ENCODE data around the gene IFNG-AS1.

IFNG-AS1 gene

DNA sequence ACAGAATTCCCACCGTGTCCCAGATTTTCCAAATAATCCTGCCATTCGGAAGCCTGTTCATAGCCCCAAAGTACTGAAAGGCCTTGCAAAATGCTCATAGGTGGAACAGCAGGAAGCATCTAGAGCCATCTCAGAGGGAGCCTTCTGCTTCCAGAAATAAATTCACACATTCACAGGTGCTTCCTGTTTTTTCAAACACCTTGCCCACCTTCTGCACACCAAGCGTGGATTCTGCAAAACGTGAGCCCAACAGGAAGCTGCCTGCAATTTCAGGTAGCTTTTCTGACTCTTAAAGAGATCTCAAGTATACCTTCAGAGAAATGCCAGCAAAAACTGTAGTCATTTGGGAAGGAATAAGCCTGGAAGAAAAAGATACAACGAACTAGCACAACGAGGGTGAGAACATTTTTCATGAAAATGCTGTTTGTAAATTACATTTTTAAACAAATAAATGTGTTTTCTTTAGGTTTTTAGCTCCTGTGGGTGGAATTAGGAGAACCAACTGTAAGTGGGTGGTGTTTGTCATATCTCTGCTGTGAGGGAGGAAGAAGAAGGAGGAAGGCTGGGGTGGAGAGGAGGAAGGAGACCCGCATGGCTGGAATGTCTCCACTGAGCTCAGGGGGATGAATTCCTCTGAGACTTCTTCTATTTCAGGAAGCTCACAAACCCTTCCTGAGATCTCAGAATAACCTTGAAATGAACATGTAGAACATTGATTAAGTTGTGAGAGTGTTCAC is at the start of gene IFNG-AS1:
Gene IFNG-AS1, plus strand, starts transcription at position 264 of the 737 bp plus-strand sequence.
- no peak for DNase-seq (ENCODE audit: low read depth in 2 of 2, low spot score in 1 of 2)

DNA sequence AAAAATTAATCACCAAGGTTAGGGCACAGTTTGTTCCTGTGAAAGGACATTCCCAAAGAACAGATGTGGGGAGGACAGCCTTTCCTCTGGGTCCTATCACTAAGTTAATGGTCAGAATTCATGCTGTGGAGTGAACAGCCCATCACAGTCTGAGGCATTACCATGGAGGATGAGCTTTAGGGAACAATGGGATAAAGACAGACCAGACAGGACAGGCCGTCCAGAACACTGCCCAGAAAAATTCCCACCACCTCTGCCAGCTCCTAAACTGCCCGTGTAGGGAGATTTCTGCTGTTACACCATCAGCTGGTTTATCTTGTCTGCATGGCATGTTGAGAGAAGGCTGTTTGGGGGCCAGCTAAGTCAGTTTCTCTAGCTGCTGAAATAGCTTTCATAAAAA is 49.6 kb upstream of the IFNG-AS1 start:
- no peak for DNase-seq (ENCODE audit: low read depth in 2 of 2, low spot score in 1 of 2)

DNA sequence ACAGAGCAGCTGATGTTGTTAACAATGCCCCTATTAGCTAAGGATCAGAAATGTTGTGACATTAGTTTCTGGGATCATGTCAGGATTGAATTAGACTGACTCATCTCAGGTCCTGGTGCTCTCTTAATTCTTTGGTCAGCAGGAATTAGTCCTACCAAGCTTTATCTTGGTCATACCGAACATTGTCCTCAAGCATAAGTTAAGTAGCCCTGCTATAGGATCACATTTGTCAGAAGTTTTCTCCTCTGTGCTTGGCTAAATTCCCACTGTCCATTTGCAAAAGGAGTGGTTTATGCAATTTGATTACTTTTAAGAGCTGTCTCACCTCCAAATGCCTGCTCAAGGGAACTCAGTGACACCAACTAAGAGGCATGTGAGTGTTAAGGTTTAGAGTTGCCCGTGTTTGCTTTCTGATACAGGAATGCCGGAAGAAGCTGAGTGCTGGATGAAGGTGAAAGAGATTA is 48.4 kb upstream of the IFNG-AS1 start:
- no peak for DNase-seq (ENCODE audit: low read depth in 2 of 2, low spot score in 1 of 2)

DNA sequence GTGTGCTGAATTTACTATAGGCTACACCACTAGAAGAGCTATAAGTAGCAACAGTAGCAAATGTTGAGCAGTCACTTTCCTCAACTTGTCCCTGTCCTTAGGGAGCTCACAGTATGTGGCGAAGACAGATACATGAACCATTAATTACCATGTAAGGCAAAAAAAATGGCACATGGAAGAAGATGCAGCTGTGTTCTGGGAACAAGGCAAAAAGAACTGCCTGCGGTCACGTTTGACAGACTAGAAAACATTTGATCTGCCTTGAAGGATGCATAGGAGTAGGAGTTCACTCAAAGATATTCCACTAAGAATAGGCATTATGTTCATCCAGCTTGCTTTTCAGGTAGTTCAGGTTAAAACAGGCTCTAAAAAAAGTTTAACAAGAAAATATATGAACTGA is 46.5 kb upstream of the IFNG-AS1 start:
- no peak for DNase-seq (ENCODE audit: low read depth in 2 of 2, low spot score in 1 of 2)

DNA sequence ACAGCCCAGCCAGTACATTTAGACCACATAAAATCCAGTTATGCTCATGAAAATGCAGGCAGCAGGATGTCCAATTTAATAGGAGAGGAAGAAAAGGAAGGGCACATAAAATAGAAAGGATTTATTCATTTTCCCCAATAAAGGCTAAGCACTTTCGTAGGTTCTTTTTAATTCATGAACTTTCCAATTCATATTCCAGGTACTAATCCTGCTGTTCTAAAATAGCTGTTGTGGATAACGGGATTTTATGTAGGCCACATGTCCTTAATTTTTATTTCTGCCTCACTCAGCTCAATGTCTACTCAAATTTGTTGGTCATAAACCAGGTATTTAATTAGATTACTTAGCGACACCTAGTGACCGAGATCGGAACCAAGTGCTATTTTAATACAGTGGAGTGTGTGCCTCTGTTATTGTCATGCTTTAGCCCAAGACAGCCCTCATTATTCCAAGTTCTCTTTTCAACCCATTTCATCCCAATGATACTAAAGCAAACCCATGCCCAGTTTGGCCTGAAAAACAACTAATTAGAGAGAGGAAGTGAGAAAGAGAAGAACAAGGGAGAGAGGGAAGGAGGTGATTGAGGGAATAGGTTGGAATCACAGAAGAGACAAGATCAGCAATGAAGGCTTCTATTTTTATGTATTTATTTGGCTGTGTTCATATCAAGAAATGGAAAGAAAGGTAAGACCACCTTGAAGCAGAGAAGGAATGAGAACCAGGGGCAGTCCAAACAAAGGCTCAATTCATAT is 45.9 kb upstream of the IFNG-AS1 start:
- DNase-seq (ENCODE audit: low read depth in 2 of 2, low spot score in 1 of 2) = peak; percentile 27 to 31

DNA sequence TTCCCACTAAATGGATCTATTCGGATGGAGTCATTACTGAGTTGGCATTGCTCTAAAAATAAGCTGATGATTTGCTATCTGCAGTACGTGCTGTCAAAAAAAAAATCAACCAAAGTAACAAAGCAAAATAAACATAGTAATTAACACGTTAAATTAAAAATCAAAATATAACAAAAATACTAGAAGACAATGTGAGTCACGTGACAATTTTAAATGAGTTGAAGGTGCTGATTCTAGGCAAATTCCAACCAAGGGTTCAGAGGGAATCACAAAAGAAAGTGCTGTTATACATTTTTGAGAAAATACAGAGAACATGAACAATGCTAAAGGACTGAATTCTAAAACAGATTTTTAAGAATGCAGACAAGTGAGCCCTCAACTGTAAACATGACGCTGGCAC is 45.2 kb upstream of the IFNG-AS1 start:
- no peak for DNase-seq (ENCODE audit: low read depth in 2 of 2, low spot score in 1 of 2)

DNA sequence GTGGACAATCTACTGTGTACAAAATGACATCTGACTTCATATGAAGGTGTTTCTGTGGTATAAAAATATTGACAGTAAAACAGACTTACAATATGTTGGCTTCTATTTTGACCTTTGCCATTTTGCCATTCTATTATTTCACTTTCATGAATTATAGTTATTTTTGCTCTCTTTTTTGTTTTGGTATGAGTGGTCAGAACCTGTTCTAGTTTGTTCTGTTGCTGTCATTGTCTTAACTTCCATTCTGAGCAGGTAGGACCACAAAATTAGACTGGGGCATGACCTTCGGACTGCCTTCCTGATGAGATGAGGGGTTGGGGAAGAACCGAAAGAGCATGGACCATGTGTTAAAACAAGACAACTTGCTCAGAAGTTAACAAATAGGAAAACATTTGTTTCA is 36.5 kb upstream of the IFNG-AS1 start:
- DNase-seq (ENCODE audit: low read depth in 2 of 2, low spot score in 1 of 2) = no peak

DNA sequence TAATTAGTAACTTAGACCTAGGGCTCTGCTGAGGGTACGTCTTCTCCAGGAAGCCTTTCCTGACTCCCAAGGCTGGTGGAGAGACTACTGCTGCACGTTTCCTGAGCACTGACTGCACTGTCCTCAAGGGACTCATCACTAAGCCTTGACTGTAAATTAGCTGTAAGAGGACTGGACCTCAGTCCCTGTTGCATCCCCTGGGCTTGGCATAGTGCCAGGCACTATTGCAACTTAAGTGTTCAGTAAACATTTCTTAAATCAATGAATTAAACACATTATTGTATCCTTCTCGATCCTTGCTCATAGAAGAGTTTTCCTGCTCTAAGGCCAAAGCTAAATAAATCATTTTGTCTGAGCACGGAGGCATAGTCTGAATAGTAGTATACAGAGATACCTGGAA is 31.9 kb upstream of the IFNG-AS1 start:
- DNase-seq (ENCODE audit: low read depth in 2 of 2, low spot score in 1 of 2) = no peak

DNA sequence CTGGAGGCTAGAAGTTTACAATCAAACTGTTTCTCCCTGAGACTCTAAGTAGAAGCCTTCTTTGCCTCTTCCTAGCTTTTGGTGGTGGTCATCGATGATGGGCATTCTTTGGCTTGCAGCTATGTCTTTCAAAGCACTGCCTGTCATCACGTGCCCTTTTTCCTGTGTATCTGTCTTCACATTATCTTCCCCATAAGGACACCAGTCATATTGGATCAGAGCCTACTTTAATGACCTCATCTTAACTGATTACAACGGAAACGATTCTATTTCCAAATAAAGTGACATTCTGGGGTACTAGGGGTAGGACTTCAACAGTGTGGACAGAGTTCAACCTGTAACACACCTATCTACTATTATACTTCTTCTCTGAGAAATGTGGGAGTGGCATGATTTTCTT is 31.1 kb upstream of the IFNG-AS1 start:
- DNase-seq (ENCODE audit: low read depth in 2 of 2, low spot score in 1 of 2) = no peak

DNA sequence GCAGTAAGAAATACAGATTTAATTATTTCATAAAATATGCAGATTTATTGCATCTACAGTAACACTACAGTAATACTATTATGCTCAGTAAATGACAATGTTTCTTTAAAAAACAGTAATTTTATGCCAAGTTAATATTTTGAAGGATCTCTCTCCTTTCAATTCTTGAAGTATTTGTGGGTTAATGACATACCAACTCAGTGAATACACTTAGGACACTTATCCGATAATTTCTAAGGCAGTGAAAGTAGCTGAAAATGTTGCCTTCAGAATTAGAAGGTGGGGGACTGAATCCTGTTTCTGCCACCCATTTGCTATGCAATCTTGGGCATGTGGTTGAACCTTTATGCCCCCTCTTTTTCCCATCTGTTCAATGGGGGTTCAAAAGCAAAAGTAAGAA is 24.8 kb upstream of the IFNG-AS1 start:
- no peak for DNase-seq (ENCODE audit: low read depth in 2 of 2, low spot score in 1 of 2)

DNA sequence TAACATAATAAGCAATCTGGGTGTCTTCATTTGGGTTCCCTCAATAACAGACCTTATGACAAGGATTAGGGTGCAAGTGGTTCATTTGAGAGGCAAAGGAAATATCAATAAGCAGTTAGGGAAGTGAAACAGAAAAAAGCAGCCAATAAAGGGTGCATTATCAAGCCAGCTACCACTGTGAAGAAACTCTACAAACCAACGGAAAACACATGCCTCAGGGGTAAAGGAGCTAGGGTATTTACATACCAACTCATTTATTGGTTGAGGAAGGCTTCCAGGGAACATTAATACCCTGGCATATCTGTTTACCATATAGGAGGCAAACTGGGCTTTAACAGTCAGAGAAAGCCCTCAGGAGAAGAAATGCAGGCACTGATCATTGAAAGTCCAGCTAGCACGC is 22.7 kb upstream of the IFNG-AS1 start:
- no peak for DNase-seq (ENCODE audit: low read depth in 2 of 2, low spot score in 1 of 2)

DNA sequence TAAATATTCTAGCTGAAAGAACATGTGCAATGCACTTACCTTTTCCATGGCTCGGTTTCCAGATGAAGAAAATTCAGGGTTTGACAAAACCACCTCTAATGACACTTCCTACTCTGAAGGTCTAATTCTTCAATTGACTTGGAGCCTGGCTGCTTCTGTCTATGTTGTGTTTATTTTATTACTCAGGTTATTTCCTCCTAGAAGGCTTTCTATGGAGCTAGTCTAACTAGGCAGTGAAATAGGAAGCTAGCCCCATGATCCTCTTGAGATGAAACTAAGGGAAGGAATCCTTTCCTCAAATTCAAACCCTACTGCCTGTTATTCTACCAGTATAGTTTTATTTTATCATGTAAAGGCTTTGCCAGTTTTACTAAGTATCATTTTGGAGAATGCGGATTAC is 20.9 kb upstream of the IFNG-AS1 start:
- DNase-seq (ENCODE audit: low read depth in 2 of 2, low spot score in 1 of 2) = no peak

DNA sequence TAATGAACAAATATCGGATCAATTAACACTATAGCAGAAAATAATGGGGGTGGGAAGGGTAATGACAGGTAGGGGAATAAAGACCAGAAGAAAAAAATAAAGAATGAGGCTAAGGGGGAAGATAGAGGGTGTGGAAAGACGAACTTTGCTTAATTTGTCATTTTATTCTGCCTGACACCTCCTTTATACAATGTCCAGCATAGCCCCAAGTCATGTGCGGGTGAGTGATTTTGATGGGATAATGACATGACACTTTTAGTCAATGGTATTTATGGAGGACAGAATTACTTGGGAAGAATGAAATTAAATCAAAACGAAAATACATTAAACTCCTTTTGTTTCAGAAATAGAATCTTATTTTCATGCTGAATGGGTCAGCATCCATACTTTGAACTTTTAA is 20.5 kb upstream of the IFNG-AS1 start:
- no peak for DNase-seq (ENCODE audit: low read depth in 2 of 2, low spot score in 1 of 2)

DNA sequence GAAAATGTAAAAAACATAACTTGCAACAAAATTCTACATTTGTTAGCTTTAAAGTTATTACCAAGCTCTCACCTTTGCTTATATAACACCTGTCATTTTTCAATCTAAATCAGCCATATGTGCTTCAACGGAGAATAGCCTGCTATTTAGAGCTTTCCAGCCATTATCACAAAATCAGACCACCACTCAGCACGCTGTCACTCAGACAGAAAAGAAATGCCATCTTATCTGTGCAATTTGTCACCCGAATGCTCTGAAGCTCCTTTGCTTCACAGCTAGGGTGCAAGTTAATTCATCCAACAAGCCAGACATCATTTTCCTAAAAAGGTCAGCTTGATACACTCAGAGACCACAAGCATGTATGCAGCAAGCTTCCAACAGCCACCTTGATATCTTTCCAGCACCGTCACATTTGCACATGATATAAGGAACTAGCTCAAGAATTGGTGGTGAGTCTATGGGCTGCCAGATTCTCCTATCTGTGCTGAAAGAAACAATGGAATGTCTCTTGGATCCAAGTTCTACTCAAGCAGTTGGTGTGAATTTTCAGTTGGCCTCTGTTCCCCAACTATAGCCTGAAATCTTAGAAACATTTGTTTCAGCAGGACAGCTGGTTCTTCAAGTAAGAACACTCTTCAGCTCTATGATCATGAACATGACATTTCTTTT is 20.0 kb upstream of the IFNG-AS1 start:
- no peak for DNase-seq (ENCODE audit: low read depth in 2 of 2, low spot score in 1 of 2)

DNA sequence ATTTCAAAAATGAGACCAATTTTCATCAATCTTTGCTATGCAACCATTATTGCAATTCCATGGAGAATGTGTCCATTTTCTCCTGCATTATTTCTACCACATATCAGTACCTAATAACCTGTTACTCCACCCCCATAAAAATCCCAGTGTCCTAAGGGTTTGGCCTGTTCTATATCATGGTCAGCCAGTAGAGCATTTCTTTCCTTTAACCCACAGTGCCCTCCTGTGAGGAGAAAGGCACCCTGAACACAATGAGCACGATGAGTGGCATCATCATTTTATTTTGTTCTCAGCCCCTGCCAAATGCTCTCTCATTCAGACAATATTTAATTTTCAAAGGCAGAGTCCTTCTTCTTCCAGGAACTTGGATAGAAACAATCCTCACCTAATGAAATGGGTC is 11.6 kb upstream of the IFNG-AS1 start:
- no peak for DNase-seq (ENCODE audit: low read depth in 2 of 2, low spot score in 1 of 2)

DNA sequence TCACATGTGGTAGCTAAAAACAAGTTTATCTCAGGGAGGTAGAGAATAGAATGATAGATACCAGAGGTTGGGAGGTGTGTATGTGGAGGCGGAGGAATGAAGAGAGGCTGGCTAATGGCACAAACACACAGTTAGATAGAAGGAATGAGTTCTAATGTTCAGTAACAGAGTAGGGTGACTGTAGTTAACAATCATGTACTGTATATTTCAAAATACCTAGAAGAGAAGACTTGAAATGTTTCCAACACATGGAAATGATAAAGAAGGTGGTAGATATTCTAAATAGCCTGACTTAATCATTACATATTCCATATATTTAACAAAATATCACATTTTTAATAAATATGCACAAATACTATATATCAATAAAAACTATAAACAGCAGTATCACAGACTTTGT is 8.9 kb upstream of the IFNG-AS1 start:
- DNase-seq (ENCODE audit: low read depth in 2 of 2, low spot score in 1 of 2) = no peak

DNA sequence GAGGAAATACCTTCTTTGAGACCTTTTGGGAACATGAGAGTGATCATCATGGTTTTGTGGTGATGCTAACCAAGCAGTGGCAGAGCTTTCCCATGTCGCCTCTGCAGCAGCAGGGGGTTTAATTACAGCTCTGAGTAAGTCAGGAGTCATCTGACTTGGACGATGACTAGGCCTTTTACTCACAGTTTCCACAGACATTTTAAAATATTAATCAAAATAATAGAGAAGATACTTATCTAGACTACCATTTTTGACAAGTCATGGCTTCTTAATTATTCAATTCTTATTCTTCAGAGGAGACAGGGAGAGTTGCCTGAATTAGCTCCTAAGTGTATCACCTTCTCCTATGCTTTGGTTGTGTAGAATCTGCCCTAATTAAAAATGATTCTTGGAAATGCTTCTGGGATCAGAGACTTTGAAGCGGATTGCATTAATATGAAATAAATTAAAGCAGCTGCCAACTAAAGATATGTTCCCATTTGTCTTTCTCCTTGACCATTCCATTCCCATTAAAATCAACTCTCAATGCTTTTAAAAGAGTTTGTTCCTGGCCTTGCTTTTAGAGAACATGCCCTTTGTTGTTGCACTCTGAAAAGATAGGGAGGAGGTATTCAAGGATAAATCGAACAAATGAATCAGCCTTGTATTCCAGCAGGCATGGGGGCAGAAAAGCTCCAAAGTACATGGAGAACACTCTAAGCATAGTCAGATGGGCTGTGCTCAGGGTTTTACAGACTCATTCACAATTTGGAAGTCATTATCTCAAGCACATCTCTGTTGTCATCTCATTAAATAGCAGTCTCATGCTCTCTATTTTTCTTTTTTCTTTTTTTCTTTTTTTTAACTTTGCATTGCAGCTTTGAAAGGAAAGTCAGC is 7.7 kb upstream of the IFNG-AS1 start:
- DNase-seq (ENCODE audit: low read depth in 2 of 2, low spot score in 1 of 2) = no peak

DNA sequence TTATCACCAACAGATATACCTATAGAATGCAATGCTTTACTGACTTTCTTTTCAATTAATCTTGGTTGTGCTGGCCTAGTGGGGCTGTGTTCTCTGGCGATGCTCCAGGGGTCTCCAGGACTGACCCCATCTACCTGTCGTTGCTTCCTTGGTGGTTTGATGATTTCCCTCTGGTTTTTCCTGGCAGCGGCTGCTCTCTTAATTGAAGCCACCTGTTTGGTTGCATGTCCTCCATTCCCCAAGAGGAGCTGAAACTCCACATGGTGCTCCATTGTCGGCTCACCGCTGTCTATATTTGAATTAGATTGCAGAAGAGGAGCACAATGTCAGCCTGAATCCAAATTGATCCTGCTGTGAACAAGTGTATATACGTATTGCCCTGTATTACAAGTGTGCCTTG is 7.1 kb upstream of the IFNG-AS1 start:
- DNase-seq (ENCODE audit: low read depth in 2 of 2, low spot score in 1 of 2) = no peak

DNA sequence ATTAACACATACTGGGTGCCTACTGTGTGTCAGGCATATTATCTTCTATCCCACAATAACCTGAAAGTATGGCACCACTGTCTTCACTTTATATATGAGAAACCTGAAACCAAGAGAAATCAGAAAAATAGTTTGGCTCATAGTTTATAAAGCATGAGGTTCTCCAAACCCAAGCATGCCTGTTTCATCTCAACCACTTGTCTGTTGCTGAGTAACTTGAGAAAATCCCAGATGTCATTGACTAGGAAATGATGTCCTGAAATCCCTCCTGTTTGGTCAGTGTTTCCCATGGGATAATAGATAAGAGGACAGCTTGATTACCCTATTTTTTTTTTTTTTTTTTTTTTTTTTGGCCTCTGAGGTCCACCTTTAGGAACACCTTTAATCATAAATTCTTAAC is 2.6 kb upstream of the IFNG-AS1 start:
- no peak for DNase-seq (ENCODE audit: low read depth in 2 of 2, low spot score in 1 of 2)

DNA sequence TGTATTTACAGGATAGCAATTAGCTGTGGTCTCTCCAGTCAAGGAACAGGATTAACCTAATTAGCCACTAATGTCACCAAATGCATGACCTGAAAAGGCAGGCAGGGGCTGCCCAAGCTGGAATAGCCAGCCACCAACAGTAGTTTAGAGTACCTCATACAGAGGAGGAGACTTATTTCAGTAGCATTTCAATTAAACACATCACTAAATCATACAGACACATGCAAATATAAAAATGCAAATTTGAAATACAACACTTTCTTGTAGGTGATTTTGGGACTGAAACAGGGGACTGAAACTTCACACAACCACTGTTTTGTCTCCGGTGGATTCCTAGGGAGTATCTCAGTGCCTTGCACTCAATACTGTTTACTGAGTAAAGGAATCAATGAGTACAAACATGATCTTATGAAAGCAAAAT is 636 bp upstream of the IFNG-AS1 start:
- no peak for DNase-seq (ENCODE audit: low read depth in 2 of 2, low spot score in 1 of 2)

DNA sequence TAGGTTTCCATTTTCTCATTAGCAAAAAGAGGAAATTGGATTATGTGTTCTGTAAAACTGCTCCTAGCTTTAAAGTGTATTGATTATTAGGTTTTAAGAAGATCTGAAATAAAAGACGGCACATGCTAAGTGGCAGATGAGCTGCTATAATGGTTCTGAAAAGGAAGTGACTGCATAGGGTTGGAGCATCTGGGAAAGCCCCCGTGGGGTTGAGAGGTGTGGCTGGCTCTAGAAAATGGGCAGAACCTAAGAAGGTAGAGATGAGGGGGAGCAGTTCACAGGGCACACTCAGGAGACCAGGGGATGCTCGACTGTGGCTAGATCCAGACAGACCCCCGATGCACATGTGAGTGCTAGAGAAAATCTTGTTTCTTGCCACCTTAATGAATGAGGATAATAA is 1.9 kb downstream of the IFNG-AS1 start:
- peak in 1 of 2 donors; percentile 3 for DNase-seq (ENCODE audit: low read depth in 2 of 2, low spot score in 1 of 2)
